Mammary epithelial cell (primary cell): ENCODE results near the gene PHLDA1.

Experiments used
- CTCF ChIP-seq, 2 donors: IDR thresholded peaks in 1 of 2; conservative IDR thresholded peaks in 1 of 2; 2 replicates each; pipeline ENCODE4 v1.5.1; 2011 to 2012; ENCODE audit warnings: inconsistent platforms in 2 of 2, low read length in 2 of 2, mild to moderate bottlenecking in 2 of 2, control low read depth in 1 of 2, low read depth in 1 of 2; ENCODE audit not compliant: insufficient read depth in 1 of 2; ENCODE audit errors: extremely low read depth in 1 of 2
- EZH2 ChIP-seq: IDR thresholded peaks from 2 replicates; pipeline ENCODE4 v1.6.1; 2012; ENCODE audit warnings: low read length, inconsistent platforms, borderline replicate concordance

GRCh38 chr12:75976113-75976512 lies 55.5 kb downstream of the PHLDA1 start:
- TF ChIP-seq EZH2 (no peak), CTCF (conservative IDR thresholded peaks at IDR 0.05 in 1 of 2, IDR thresholded peaks at IDR 0.05 in 1 of 2; ENCODE audit: extremely low read depth in 1 of 2, insufficient read depth in 1 of 2, low read depth in 1 of 2, low read length in 2 of 2) (no peak)
